ENCODE measurements around the gene CC2D2A.

CC2D2A gene

DNA sequence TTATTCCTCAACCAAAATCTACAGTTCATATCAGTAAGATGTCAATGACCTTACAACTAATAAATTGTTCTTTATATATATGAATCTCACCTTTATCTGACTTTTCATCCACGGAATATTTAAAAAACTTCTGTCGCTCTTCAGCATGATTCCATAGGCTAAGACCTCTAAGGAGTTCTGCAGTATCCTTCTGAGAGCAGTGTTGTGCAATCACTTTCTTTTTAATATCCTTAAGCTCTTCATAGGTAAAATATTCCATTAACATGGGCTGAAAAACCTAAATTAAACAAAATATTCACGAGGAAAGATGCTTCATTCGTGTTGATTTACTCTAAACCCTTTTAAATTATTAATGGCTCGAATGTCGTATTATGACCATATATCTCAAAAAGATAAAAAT lies 168.7 kb downstream of the CC2D2A start:
- TF ChIP-seq, protein P1, sequence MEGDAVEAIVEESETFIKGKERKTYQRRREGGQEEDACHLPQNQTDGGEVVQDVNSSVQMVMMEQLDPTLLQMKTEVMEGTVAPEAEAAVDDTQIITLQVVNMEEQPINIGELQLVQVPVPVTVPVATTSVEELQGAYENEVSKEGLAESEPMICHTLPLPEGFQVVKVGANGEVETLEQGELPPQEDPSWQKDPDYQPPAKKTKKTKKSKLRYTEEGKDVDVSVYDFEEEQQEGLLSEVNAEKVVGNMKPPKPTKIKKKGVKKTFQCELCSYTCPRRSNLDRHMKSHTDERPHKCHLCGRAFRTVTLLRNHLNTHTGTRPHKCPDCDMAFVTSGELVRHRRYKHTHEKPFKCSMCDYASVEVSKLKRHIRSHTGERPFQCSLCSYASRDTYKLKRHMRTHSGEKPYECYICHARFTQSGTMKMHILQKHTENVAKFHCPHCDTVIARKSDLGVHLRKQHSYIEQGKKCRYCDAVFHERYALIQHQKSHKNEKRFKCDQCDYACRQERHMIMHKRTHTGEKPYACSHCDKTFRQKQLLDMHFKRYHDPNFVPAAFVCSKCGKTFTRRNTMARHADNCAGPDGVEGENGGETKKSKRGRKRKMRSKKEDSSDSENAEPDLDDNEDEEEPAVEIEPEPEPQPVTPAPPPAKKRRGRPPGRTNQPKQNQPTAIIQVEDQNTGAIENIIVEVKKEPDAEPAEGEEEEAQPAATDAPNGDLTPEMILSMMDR (IDR thresholded peaks at IDR 0.05; ENCODE audit: low read length, missing control alignments), result no peak
- H3K4me3 ChIP-seq (replicated peaks; ENCODE audit: low read depth, low read length), result no peak overlapping the region
- DNase-seq (ENCODE audit: low read depth), result no peak

DNA sequence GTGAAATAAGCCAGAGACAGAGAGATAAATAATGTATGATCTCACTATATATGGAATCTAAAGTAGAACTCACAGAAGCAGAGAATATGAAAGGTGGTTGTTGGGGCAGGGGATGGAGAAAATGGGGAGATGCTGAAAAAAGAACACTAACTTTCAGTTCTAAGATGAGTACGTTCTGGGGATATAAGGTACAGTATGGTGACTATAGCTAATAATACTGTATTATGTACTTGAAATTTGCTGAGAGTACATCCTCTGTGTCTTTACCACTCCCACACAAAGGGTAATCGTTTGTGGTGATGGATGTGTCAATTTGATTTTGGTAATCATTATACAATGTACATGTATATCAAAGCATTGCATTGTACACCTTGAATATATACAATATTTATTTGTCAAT lies 178.9 kb downstream of the CC2D2A start:
- DNase-seq (ENCODE audit: low read depth), result no peak
- no peak overlapping the region for H3K4me3 ChIP-seq (replicated peaks; ENCODE audit: low read depth, low read length)
- TF ChIP-seq, protein P1 (IDR thresholded peaks at IDR 0.05; ENCODE audit: low read length, missing control alignments), result no peak

DNA sequence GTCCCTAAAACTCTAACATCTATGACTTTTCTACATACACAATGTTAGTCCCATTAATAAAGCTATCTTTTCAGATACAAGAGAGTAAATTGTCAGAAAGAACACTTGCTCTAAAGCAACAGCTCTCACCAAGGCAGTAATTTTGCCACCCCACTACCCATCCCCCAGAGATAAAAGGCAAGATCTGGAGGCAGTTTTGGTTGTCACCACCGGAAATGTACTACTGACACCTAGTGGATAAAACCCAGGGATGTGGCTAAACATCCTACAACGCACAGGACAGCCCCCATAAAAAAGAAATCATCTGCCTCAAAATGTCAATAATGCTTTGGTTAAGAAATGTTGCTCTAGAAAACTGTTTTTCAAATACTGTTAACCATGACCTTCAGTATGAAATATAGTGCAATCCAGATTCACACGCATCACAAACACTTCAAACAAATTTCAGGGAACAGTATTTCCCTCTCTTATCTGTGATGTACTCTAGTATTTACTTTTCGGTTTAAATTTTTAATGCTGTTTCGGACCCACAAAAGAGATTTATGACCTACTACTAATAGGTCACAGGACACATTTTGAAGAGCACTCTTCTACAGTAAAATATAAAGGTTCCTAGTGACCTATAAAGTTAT lies 180.3 kb downstream of the CC2D2A start:
- TF ChIP-seq, protein P1 (IDR thresholded peaks at IDR 0.05; ENCODE audit: low read length, missing control alignments), result peak; percentile 66
- peak; percentile 63 for DNase-seq (ENCODE audit: low read depth)
- H3K4me3 ChIP-seq (replicated peaks; ENCODE audit: low read depth, low read length), result no peak overlapping the region
